SKM-1 treated with dmso at 0.1 percent for 144 hours (cell line): ENCODE measurements around the gene HIC1.

Experiments used
- DNase-seq: peaks from one replicate; lab custom pipeline; 2025; ENCODE audit not compliant: unreplicated experiment; lab: John Stamatoyannopoulos, UW

HIC1 gene

GRCh38 chr17:2075336-2076086 is 20.6 kb downstream of the HIC1 start:
- DNase-seq = no peak

GRCh38 chr17:2076087-2076984 is 21.4 kb downstream of the HIC1 start:
- DNase-seq = no peak

GRCh38 chr17:2077040-2077439 is 22.1 kb downstream of the HIC1 start:
- no peak for DNase-seq

GRCh38 chr17:2081564-2081963 is 26.7 kb downstream of the HIC1 start:
- DNase-seq = no peak

- DNase-seq = no peak
Observed at GRCh38 chr17:2082003-2082781, 27.3 kb downstream of the HIC1 start.

GRCh38 chr17:2083613-2084035 is 28.7 kb downstream of the HIC1 start:
- DNase-seq = peak; percentile 90

GRCh38 chr17:2084036-2084765 is 29.3 kb downstream of the HIC1 start:
- DNase-seq = no peak

GRCh38 chr17:2084766-2085647 is 30.1 kb downstream of the HIC1 start:
- no peak for DNase-seq

- DNase-seq = no peak
Observed at GRCh38 chr17:2085648-2085949, 30.7 kb downstream of the HIC1 start.

GRCh38 chr17:2086306-2086705 is 31.4 kb downstream of the HIC1 start:
- no peak for DNase-seq

- peak; percentile 87 for DNase-seq
Observed at GRCh38 chr17:2087597-2088211, 32.8 kb downstream of the HIC1 start.

GRCh38 chr17:2089021-2089422 is 34.1 kb downstream of the HIC1 start:
- DNase-seq = no peak

GRCh38 chr17:2090210-2090641 is 35.3 kb downstream of the HIC1 start:
- no peak for DNase-seq

GRCh38 chr17:2090804-2091534 is 36.1 kb downstream of the HIC1 start:
- no peak for DNase-seq

GRCh38 chr17:2092253-2092652 is 37.4 kb downstream of the HIC1 start:
- no peak for DNase-seq

- no peak for DNase-seq
Observed at GRCh38 chr17:2093349-2093748, 38.4 kb downstream of the HIC1 start.

GRCh38 chr17:2094891-2095535 is 40.1 kb downstream of the HIC1 start:
- DNase-seq = no peak

- DNase-seq = no peak
Observed at GRCh38 chr17:2095536-2095910, 40.6 kb downstream of the HIC1 start.
